Right forelimb (tissue), 1 donor: ENCODE data around the gene TM4SF20.
"Not testable (repeated sequence)": the region's sequence is repeated elsewhere in the genome, so short reads cannot be mapped to it uniquely, and the experiment has no call there.

Experiments
- DNase-seq: peaks from one replicate; pipeline ENCODE4 v3.0.0-alpha.2; 2018

TM4SF20 gene

DNA sequence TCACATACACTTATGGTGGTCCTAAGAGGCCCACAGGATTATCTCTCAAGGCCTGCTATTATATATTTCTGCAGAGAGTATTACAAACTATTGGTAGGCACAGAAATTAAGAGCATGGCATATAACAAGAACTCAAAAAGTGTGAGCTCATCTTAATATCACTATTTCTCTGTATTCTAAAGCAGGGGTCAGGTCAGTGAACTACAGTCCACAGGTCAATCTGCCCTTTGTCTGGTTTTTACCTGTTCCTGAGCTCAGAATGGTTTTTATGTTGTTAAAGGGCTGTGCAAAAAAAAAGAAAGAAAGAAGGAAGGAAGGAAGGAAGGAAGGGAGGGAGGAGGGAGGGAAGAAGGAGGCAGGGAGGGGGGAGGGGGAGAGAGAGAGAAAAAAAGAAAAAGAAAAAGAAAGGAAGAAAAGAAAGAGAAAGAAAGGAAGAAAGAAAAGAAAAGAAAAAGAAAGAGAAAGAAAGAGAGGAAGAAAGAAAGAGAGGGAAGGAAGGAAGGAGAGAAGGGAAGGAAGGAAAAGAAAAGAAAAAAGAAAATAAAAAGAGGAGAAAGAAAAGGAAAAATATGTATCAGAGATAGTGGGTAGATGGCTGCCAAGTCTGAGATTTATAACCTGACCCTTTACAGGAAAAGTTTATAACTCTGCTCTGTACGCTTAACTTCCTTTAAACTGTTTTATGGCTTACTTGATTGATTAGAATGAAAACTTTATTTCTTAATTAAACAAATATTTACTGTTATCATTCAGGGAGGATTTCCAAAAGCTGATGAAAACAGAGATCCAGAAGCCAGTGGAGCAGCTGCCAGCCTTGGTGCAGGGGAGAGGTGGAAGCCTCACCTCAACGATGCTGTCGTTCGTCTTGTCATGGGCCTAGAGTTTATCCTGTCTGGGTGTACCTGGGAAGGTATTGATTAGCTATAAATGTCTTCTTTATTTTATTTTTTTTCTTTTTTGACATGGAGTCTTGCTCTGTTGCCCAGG lies 19.9 kb upstream of the TM4SF20 start:
- DNase-seq = no peak

DNA sequence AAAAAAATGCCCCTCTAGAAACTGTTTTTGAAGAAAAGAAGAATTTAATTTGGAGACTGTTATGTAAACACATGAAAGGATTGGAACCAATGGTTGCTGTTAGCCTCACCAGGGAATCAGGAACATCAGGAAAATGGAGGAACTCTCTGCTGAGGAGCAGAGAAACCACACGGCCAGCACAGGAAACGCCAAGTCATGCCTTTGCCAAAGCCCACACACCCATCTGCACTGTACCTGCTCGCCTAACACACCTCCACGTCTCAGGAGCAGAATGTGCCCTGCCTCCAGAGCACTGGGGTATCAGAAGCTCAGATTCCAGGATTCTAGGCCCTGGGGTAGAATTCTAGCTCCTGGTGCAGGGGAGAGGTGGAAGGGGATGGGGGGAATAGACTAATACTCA lies 18.5 kb upstream of the TM4SF20 start:
- no peak for DNase-seq

DNA sequence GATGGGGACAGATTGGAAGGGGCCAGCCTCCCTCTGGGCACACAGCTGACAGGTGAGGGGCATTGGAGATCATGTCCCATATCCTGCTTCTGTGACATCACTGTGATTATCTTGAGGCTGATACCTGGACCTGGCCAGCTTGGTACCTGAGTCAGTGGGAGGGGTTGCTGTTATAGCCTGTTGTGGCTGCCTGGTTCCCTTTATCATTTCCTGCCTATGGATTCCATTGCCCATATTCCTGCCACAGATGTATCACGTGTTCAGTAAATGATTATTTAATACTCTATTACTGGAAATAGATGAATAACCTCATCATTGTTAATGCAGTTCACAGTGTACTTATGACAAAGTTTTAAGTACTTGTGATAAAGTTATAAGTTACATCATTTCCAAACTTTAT lies 16.4 kb upstream of the TM4SF20 start:
- DNase-seq = no peak

DNA sequence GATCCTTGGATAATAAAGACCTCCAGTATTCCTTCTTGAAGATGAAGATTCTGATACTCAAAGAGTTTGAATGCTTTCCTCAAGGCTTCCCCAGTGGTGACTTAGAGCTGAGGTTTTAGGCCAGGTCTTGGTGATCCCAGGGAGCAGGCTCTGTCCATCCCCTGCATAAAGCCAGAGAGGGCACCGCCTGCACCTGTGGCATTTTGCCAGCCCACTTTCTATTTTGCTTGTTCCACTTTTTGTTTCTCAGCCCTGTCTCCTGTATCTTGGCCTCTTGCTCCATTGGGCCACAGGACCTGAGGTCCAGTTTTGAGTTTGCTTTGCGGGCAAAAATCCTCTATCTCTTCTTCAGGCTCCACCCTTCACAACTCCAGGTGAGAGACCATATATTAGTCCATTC lies 15.3 kb upstream of the TM4SF20 start:
- no peak for DNase-seq

DNA sequence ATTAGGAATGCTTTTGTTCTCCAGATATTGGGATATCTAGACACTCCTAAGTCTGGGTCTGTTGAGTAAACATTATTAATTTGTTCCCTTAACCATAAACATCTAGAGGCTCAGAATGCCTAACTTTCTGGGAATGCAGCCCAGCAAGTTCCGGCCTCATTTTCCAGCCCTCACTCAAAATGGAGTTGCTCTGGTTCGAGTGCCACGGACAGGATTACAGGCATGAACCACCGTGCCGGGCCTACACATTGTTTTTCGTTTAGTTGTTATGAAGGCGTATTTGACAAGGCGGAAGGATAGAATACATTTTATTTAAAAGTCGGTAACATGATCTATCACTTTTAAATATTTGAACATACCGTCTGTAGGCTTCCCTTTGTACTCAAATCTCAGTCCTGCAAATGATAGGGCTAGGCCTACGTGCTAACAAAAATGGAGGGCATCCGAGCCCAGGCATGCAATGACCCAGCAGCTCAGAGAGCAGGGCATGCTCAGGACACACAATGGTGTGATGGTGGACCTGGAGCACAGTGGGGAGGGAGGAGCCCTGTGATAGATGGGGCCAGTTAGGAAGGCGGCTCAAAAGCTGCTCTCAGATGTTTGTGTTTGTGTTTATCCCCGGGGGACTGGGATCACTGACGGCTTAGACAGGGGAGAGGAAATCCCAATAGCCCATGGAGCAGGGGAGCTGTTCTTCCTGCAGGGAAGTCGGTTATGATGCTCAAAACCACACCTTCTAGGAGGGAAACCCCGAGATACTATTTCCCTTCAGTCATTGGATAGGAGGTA lies 11.6 kb upstream of the TM4SF20 start:
- DNase-seq = no peak

DNA sequence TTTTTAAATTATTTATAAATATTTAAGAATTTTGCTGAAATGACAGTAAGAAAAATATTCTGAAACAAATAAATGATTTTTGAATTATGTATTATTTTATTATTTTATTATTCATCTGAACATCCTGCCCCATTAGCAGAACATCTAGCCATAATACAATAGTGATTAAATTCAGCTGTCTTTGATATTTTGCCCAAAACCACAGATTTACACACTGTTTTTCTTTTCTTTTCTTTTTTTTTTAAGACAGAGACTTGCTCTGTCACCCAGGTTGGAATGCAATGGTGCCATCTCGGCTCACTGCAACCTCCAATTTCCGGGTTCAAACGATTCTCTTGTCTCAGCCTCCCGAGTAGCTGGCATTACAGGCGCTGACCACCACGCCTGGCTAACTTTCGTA lies 10.6 kb upstream of the TM4SF20 start:
- DNase-seq = no peak

DNA sequence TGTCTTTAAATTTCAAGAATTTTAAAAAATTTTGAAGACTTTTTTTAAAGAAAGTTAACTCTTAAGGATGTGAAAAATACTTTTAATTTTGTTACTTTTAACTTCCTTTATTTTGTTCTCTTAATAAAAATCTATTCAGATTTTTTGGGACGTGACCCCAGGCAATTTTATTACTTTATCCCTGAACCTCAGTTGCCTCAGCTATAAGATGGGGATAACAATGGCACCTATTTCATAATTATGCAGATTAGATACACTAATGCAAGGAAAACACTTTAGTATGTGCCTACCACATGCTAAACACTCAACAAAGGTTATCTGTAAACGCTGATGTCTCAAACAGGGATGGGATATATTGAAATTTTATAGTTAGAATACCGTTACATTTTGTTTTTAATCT lies 10.1 kb upstream of the TM4SF20 start:
- no peak for DNase-seq

DNA sequence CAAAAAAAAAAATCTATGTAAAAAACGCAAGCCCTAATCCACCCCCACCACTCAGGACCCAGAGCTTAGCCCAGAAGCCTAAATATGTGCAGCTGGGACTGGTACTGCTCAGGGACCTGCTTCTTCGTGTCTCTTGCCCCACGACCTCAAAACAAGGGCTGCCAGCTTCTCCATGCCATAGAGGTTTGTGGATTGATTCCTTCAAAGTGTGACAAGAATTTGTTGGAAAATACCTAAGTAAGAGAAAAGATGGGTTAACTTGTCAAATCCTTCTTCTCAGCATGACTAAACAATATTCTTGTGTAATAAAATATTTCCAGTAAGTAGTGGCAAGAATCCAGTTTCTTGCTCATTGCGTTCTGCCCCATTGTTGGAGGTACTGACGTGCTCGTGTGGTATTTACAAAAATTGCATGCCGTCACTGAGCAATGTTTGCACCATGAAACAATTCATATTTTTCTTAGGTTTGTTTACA lies 9.5 kb upstream of the TM4SF20 start:
- no peak for DNase-seq

DNA sequence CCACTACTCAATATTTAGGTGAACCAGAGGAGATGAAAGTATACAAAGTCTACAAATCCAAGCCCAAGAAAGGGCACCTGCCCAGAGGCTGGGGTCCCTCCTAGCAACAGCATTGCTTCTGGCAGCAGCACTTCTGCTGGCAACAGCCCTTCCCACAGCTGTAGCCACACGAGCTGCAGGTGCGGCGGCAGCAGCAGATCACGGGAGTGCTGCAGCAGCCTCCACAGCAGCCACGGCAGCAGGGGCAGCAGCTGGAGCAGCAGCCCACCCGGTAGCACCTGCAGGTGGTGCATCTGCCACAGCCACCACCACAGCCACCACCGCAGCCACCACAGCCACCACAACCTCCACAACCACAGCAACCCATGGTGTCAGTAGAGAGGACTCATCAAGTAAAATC lies 8.5 kb upstream of the TM4SF20 start, which contains the start of gene SCYGR1:
TSS of gene SCYGR1 (minus strand) at position 367 of the 400 bp plus-strand sequence. CDS start at position 367, 0 bp downstream.
- not testable (repeated sequence) for DNase-seq

DNA sequence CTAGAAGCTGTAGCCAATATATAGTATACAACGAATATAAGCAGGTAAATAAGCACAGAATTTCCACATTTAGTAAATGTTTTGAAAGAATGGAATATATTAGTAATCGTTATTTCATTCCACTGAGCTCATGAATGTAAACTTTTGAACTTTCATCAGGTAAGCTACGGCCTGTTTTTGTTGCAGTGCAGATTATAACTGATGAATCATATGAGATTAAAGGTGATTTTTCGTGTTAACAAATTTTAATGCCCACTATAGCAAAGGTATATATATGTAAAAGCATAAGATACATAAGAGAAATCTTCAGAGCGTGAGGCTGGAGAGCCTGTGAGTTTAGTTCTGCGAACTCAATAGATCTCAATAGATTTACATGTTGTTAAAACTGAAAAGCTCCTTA lies 7.5 kb upstream of the TM4SF20 start:
- no peak for DNase-seq

DNA sequence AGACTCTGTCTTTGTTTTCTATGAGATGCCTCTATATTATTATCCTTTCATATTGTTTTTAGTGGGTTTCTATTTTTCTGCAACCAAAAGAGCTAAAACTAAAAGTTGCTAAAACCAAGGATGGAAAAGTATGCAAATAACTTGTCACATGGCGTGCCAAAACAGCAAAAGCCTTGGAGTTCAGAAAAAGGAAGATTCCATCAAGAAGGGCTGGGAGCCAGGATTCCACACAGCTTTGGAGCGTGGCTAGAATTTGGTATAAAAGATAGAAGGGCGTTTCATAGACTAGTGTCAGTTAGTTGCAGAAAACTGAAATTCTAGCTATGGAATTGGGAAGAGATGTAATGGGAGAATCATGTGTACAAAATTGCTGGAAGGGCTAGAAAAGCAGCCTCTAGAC lies 4.6 kb upstream of the TM4SF20 start:
- no peak for DNase-seq

DNA sequence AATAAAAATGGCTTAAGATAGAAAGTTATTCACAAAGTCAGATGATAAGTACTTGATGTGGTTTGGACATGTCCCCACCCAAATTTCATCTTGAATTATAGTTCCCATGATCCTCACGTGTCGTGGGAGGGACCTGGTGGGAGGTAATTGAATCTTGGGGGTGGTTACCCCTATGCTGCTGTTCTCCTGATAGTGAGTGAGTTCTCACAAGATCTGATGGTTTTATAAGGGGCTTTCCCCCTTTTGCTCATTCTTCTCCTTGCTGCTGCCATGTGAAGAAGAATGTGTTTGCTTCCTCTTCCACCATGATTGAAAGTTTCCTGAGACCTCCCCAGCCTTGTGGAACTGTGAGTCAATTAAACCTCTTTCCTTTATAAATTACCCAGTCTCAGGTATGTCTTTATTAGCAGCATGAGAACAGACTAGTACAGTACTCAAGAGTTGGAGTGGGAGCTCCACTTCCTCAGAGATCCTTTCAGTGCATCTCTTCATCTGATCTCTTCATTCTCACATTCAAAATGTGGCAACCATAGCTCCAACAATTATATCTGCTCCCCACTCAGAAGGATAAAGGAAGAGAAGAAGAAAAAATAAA lies 3.2 kb upstream of the TM4SF20 start:
- DNase-seq = not testable (repeated sequence)

DNA sequence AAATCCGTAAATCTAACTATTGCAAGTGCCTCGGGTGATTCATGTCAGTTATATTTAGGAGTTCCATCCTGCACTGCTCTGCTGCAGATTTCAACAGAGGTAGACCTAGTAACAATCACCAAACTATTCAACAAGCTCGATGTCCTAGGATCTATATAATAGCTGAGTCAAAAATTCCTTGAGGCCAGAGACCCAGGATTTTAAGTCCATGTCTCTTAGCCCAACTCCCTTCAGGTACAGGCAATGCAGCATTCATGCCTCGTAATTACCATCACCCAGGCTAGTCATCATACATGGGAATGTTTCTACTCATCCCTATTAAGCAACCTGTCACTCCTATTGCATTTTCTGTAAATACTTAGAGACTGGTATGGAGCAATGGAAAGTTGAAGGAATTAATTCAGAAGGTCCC lies 729 bp downstream of the TM4SF20 start:
- DNase-seq = no peak

DNA sequence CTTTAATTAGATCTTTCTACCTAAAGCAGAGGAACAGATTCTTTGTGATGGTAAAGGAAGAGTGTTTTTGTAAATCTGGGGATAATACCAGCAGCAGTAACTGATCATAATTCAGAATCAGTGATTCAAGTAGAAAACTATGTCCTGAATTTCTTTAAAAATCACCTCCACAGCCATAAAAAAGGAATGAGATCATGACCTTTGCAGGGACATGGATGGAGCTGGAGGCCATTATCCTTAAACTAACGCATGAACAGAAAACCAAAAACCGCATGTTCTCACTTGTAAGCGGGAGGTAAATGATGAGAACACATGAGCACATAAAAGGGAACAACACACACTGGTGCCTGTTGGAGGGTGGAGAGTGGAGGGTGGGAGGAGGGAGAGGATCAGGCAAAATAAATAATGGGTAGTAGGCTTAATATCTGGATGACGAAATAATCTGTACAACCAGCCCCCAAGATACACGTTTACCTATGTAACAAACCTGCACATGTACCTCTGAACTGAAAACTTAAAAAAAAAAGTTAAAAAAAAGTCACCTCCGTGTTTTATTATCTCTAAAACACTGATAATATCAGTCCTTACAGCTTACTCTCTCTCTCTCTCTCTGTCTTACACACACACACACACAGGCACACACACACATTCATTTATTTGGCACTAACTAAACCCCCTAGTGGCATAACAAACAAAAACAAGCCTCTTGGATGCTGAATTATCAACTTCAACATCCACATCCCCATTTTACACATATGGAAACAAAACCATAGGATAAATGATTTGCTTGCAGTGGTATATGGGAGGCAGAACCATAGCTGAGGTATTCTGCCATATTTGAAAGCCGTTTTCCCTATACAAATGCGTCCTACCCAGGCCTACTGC lies 1.4 kb downstream of the TM4SF20 start:
- no peak for DNase-seq

DNA sequence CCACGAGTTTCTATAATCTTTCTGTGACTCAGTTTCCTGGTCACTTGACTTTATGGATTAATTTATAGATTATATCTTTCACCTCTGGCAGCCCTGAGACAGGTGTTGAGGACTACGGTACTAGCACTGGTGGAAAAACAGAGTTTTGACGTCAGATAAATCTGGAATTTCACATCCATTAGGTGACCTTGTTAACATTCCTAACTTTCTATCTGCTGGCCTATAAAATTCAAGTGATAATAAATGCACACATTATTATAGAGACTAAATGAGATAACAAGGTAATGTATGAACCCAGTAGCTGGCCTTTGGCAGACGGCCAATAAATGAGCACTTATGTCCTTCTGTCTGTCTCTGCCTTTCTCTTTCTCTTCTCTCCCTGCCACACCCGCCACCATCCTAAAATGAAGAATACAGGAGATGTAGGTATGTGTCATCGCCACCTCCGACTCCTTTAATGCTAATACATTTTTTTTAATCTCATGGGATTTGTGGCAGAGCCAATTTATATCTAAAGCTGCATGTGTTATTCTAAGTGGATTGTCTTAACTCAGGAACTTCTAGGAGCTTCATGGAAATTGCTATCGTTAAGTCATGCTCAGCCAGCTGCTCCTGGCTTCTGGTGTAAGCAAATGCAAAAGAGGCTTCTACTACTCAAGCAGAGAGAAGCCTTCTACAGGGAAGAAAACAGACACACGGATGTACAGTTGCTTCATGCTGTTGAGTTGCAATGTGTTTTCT lies 2.3 kb downstream of the TM4SF20 start:
- no peak for DNase-seq

DNA sequence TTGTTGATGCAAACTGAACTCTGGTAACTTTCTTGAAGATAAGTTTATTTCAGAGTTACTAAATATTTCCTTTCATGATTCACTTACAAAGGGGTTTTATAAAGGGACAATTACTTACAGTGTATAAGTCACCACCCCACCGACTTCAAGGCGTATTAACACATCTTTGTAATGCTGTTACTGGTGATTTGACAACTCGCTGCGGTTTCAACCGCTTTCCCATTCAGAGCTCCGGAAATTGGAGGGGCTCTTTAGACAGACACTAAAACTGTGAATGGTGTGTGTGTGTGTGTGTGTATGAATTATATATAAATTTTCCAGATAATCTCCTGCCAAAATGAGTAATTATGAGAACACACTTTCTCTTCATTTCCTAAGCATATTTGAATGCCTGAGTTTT lies 4.9 kb downstream of the TM4SF20 start:
- no peak for DNase-seq

DNA sequence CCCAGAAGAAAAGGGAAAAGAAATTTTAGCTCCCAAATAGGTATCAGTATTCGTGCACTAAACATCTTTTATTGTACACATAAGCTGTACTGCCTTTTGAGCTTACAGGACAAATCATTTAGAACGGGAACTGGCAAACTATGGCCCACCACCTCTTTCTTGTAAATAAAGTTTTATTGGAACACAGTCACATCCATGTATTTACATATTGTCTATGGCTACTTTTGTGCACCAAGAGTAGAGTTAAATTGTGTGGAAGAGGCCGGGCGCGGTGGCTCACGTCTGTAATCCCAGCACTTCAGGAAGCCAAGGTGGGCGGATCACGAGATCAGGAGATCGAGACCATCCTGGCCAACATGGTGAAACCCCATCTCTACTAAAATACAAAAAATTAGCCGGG lies 5.7 kb downstream of the TM4SF20 start:
- no peak for DNase-seq

DNA sequence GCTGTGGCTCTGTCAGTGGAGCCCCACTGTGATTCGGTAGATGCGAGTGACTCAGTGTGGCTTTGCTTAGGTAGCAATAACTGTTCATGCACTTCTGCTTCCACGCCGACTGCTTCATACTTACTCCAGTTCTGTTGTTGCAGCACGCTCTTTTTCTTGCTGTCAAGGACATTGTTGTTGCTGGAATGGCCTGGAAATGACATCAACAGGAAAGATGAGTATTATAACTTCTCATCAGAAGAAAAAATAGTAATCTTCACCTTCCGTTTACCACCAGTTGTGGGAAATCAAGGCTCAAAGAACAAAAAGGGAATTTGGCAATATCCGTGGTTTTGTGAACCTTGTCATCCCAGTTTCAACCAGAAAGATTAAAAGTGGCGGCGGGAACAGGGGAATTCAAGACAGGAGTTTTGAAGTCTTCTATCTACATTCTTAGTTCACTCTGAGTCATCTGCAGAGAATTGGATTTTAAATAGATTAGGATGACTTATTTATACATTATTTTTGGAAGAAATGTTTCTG lies 8.3 kb downstream of the TM4SF20 start:
- DNase-seq = no peak

DNA sequence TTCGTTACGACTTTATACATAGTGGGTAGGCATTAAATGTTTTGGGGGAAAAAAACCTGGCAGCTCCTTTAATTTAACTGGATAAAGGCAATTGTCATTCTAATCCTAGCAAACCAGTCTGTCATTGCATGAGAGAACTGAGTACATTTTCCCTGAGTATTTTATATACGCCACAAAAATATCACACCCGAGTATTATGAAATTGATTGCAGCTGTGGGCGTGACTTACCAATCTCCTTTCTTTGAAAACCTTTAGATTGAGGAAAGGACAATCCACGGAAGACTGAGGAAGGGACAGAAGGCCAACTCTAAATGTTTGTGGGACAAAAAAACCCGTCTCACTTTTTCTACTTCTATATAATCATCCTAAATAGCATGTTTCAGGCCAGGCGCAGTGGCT lies 9.0 kb downstream of the TM4SF20 start:
- DNase-seq = no peak

DNA sequence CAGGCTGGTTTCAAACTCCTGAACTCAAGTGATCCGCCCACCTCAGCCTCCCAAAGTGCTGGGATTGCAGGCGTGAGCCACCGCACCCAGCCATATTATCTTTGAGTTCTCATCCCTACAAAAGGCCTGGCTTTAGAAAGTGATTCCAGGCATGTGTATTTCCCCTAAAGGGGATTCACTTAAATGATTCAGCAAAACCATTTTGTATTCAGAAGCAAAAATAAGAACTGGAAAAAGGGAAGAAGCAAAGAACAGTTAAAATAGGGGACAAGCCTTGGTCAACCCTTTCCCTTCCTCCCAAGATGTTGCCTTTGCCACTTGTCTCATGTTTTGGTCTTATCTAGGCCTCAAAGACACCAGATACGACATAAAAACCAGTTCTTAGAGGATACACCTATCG lies 10.5 kb downstream of the TM4SF20 start:
- DNase-seq = no peak

DNA sequence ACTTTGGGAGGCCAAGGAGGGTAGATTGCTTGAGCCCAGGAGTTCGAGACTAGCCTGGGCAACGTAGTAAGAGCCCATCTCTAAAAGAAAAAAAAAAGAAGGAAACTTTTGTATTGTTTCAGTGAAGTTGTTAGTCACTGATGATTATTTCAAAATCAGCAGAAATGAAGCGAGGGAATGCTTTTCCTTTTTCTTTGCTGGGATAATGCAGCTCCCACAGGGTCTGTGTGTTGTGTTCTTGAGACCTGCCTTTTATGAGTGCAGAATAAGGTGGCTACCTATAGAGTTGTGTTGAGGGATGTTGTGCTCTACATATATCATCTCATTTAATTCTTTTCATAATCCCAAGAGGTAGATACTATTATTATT lies 11.7 kb downstream of the TM4SF20 start:
- no peak for DNase-seq
